HG03460 (cell line): ENCODE data around the gene CABLES2.

ENCODE experiments used
- ATAC-seq: cut with Tn5 transposase; IDR thresholded peaks from one replicate; pipeline ENCODE4 v1.9.1; 2021; ENCODE audit not compliant: unreplicated experiment

The CABLES2 gene

DNA sequence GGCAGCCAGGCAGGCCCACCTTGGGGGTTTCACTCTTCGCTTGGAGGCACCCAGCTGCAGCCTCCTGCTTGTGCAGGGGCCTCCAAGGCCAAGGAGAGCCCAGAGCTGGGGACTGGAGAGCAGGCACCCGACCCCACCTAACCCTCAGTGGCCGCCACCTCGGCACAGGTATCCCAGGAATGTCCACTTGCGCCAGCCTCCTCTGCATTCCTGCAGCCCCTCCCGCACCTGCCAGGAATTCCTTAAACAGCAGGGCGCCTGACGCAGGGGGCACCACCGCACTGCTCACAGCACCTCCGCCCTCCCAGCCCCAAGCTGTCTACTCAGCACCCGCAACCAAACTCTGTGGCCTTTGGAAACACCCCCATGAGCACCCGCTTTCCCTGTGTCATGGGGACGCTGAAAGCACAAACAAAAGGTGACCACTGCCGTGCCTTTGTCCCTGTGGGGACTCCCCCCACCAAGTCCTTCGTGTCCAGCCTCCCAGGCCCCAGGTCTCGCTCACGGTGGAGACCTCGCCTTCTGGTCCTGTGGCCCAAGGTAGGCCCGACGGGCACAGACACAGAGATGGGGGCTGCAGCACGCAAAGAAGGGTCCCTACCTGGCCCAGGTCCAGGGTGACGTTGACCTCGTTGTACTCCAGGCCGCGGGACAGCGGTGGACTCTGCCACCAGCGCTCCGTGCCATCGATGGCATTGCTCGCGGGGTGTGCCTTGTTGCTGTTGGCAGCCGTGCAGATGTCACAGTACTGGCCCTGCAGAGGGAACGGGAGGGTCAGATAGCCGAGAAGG, 45.1 kb downstream of the CABLES2 start:
- ATAC-seq: no peak

DNA sequence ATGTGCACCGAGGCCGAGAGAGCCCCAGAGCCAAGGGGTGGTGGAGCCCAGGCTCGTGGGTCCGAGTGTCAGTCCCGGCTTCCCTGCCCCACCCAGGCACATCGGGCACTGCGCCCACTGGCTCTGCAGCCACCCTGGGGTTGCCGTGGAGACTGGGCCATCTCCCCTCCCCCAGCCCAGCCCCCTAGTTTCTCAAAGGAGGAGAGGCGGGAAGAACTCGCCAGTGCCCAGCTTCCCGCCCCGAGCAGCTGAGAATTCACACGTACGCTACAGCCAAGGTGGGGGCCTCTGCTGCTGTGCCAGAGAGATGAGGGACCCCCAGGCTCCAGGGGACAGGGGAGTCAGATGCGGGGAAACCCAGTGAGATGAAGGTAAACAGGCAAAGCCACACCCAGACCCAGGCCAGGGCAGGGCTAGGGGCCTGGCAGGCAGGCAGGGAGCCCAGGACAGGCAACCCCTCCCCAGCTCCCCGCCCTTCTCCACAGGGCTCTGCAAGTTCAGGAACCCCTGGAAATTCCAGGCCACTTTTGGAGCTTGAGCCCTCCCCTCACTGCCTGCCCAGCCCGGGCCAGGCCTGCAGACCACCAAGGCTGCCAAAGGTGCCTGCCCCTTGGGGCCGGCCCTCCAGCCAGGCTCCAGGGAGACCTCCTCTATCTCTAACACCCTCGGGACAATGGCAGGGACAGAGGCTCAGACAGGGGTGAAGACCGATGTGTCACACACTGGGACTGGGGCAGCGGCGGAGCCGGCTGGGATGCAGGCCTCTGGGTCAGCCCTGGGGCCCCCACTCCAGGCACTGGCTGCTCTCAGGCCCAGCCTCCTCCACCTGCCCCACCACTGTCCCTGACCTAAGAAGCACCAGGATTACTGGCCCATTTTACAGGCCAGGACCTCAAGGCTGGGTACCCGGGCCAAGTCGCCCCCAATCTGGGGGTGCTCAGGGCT, 46.0 kb downstream of the CABLES2 start:
- ATAC-seq: no peak

DNA sequence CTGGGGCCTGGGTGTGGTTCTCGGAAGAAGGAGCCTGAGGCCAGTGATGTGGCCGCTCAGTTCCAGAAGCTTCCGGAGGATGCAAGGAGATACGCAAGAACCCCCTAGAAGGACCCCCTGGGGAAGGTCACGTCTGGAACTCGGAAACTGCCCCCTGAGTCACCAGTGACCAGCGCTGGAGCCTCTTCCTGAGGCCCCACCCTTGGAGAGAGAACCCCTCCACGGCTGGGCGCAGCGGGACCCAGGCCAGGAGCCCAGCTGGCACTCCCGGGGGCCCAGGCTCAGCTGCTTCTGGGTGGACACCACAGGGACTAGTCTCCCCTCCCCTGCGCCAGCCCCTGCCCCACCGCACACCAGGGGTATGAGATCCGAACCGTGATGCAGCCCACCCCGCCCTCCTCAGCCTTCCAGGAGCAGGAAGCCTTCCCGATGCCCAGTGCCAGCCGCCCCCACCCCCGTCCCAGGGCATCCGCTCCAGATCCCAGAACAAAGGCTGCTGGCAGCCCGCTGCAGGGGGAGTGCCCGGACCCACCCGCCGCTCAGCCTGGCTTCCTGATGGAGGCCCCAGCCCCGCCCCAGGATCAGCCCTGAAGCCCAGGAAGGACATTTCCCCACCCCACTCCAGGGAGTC, 47.5 kb downstream of the CABLES2 start:
- no peak for ATAC-seq

DNA sequence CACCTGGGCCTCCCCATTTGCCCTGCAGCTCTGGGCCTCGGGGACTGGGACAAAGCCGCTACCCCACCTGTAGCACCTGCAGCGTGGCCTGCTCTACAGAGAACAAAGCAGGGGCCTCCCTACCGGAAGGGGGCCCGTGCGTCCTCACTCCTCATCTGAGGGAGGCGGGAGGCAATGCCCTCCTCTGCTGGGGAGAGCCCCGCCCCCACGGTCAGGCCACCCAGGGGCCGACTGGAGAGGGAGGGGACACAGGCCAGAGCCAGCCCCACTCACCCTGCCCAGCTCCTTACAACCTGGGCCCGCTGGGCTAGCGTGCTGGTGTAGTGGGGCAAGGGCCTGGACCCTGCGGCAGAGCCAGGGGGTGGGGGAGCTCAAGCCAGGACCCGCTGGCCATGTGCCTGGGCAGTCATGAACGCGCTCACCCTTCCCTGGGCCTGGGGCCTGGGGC, 48.0 kb downstream of the CABLES2 start:
- ATAC-seq: no peak

DNA sequence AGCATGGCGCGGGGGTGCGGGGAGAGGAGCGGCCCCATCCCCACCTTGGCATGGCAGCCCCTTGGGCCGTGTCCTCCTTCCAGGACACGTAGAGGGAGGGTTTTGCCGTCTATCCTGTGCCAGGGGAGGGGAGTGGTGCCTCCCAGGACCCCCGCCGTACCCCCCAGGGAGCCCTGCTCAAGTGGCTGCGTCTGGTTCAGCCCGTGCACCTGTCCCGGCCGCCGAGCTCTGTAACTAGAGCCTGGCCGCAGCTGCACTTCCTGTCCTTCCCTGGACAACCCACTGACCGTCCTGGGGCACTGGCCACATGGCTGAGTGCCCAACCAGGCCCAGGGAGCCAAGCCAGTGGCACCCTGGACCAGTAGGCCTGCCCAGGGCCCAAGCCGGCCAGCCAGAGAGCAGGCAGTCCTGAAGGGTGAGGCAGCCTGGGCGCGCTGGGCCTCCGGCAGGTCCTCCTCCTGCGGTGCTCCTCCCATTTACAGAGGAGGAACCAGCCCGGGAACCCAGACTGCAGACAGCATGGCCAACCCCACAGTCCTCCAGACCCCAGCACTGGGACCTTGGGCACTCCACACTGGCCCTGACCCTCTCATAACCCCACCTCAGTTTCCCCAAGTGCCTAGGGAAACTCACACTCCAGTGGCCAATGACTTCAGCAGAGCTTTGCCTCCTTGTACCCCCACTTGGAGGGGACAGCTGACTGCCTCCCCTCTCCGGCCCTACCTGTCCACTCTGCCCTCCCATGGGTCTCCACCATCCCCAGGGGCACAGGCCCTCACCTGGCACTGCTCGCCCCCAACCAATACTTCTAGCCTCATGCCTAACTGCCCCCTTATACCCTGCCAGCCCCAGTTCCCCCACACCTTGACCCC, 48.7 kb downstream of the CABLES2 start:
- no peak for ATAC-seq

DNA sequence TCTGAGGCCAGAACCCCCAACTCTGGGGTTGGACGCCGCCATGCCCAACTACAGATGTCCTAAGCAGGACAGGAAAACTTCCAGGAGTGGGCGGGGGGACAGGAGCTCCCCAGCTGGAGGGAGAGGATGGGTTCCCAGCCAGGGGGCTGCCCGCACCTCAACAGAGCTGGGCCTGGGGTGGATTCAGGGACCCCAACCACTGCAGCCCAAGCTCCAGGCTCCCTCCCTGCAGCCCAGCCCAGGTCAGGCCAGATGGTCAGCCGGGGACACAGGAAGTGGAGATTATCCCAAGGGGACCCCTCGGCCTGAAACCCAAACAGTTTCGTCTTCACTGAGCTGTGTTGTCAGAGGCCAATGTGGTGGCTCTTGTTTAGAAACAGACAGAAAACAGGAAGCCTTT, 49.4 kb downstream of the CABLES2 start:
- ATAC-seq: no peak

DNA sequence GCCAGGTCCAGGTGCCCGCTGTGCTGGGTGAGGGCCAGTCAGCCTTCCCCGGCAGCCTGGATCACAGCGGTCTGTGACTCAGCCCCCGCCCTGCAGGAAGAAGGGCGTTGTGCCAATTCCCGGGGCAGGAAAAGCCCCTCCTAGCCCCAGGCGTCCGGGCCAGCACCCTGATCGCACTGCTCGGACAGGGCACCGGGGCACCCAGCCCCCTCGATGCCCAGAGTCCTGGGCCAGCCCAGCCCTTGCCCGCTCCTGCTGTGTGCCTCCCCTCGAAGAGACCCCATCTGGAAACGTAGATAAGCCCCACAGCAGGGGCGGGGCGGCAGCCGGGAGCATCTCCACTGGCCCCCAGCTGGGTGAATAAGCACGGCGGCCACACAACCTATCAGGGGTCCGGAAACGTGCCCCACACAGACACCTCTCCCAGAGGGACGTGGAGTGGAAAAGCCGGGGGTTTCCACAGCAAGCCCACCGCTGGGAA, 49.9 kb downstream of the CABLES2 start:
- ATAC-seq: no peak

DNA sequence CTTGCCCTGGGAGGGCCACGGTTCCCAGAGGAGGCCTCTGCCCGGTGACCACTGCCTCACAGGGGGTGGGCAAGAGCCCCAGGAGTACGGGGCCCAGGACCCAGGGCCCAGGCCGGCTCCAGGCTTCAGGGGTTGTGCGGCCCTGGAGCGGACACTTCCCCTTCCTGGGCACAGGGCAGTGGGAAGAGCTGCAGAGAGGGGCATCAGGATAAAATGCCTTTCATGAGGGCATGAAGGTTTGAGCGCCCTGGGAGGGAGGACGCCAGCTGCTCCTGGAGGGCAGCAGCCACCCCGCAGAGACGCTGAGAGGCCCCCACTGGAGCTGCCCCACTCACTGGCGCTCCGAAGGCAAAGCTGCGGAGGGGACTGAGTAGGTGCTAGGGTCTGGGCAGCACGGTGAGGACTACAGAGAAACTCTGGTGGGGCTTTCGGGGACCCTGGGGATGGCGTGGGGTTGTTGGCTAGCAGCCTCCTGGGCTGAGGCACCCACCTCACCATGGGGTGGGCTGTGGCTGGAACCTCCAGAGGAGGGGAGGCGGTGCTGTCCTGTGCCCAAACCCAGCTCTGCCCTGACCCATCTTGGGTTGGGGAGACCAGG, 50.4 kb downstream of the CABLES2 start:
- no peak for ATAC-seq

DNA sequence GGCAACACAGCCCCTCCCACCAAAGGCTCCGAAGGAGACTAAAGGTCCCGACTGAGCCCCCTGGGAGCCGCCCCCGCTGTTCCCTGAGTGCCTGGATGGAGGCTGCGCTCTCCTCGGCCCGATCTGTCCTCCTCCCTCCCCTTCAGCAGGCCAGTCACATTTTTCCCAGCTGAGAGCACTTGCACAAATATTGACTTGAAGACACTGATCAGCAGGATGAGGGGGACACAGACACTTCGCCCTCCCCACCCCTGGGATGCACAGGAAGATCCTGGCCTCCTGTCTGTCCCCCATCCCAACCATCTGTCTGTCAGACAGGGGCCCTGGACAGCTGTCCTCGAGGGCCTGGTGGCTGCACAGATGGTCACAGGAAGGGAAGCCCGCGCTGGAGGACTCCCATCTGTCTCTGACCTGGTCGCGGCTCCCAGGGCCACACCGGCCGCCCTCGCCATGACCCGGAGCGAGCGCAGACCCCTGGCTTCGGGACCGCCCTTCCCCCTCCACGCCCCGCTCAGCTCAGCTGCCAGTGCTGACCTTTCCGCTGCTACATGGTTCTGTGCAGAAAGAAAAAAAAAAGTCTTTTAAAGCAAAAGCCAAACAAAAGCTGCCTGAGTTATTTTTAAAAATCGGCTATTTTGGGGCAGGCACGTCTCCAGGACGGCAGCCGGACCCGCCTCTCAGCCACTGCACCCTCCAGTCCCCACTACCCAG, 51.1 kb downstream of the CABLES2 start:
- no peak for ATAC-seq

DNA sequence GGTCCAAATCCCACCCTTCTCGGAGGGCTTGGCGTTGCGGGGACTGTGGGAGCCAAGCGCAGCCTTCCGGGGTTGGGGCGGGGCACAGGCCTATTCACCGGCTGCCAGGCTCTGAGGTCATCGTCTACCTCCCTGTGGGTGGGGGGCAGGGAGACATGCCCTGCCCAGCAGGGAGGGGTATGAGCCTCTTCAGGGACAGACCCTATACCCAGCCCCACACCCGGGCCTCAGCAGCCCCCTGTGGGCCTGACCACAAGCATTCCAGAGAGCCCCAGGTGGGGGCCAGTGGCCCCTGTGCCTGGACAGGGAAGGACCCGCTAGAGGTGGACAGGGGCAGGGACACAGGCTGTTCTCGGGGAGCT, 51.6 kb downstream of the CABLES2 start:
- ATAC-seq: no peak

DNA sequence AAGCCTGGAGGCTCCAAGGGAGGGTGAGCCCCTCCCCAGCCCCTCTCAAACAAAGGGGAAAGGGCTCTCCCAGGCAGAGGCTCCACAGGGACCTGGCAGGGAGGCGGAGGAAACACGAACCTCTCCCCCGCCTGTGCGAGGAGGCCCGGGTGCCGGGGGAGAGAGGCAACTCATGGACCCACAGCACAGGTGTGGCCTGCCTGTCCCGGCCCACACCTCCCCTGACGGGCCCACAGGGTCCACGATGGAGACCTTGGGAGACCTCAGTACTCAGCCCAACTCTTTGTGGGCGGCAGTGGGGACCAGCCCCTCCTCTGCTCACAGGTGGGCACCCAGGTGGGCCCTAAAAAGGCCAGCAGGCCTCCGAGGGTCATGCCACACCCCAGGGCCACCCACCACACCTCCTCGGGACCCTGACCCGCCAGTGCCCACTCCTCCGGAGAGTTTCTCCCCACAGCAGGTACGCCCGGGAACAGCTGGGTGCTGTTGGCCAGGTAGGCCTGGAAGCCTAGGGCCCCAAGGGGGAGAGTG, 52.2 kb downstream of the CABLES2 start:
- no peak for ATAC-seq

DNA sequence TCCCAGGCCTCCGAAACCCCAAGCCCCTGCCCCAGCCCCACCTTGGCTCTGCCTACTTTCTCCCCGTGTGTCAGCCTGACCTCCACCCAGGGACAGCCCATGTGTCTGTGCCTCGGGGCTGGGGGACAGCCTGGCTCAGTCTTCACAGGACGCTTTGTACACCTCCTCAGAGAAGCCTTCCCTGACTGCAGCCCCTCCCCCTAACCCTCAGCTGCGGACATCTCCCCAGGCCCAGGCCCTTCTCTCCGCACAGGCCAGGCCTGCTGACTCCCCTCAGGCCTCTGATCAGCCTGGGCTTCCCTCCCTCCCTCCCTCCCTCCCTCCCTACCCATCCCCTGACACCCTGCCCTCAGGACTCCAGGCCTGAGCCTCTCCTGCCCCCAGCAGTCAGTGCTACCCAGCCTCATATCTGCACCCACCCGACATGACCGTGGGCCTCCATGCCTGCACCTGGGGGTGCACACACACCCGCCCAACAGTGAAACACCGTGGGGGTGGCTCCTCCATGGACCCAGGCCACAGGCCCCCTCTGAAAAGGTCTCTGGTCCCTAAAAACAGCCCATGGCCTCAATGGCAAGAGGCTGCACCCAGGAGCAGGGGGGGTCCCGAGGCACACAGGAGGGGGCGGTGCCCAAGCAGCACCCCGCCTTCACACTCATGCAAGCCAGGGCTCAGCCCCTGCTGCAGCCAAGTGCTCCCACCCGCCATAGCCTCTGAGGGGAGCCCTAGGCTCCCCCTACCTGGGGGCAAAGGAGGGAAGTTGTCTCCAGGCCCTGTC, 52.9 kb downstream of the CABLES2 start:
- ATAC-seq: no peak

DNA sequence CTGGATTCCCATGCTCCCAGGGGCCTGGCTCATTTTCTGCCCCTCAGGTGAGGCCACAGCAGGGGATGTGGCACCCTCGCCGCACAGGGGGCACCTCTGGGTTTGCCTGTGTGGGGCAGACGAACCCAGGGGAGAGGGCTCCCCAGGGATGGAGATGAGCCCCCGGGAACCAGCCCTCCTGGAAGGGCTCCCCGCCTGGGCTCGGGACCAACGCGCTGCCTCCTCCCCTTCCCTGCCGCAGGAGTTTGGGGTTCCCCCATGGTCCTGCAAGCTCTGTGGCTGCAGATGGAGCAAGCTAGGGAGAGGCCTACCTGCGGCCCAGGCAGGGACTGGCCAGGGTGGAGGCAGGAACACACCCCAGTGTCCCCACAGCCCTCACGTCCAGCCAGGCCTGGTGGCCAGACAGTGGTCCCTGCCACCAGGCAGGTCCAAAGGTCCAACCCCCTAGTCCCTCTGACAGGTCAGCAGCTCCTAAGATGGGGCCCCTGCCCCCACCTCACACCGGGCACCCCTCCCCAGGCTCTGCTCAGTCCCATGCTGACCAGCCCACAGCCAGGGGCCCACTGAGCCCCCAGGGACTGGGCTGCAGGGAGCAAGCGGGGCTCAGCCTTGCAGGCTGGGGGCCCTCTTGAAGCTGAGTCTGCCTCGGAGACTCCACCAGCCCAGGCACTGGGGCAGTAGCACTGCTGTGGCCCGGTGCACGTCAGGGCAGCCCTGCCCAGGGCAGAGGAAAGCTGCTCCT, 53.6 kb downstream of the CABLES2 start:
- ATAC-seq: no peak

DNA sequence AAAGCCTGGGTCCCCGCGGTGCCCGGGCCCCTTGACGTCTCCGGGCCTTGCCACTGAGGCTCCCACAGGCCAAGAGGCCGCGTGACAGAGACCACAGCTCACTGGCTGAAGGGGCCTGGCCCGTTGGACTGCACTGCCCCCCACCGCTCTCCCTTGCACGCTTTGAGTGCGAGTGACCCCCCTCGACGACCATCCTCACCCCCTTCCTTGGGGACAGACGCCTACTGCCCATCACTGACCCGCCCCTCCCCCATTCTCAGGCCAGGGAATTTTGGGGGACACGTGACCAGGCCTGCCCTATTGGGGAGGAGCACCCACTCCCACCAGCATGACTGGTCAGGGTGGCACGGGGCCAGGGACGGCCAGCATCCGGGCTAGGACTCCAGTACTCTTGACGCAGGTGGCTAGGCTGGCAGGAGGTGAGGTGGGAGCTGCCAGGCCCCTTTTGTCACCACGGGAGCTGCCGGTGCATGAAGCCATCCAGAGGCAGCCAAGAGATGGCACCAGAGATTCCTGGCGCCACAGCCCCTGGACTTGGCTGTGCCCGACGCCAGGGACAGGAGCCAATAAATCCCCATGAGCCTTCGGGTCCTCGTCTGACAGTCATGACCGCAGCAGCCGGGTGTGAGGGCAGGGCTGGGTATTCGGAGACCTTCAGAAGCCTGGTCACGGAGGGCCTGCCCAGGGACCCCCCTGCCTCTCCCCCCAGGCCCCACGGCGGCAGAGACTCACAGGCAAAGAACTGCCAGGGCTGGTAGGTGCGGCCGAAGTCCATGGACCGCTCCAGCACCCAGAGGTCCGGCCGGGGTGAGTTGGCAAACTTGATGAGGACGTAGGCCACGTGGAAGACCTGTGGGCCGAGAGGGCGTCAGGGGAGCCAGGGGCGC, 54.4 kb downstream of the CABLES2 start:
- no peak for ATAC-seq

DNA sequence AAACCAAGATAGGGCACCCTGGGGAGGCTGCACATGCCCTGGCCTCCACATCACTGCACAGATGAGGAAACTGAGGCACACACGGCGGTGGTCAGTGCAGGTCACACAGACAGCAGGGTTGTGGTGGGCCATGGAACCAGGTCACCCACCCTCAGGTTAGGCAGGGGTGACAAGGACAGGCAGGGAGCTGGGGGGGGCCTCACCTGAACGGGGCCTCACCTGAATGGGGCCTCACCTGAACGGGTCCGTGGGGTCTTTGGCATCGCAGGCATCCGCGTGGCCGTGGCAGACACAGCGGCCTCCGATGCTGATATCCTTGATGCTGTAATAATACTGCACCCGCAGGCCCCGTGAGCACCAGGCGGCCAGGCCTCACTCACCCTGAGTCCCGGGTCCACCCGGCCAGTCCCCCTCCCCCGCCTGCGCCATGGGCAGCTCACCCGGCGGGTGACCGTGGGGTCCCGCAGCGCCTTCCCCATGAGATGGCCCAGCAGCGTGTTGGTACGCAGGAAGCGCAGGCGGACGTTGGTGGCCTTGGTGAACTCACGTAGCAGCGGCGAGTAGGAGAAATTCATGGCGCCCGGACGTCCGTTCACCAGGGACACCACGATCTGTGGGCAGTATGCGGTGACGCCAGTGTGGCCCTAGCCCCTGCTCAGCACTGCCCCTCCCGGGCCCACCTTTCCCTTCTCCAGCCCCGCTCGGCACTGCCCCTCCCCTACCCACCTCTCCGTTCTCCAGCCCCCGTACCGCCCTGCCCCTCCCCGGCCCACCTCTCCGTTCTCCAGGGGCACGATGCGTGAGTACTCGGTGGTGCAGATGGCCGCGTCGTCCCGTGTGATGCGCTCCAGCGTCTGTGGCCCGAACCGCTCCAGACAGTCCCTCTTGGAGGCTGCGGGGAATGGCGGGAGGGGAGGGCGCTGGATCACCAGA, 55.4 kb downstream of the CABLES2 start:
- no peak for ATAC-seq
